Nephron progenitor cell (in vitro differentiated cells): Measurements from ENCODE around the gene KRT81.
"Not testable (repeated sequence)": the region's sequence is repeated elsewhere in the genome, so short reads cannot be mapped to it uniquely, and the experiment has no call there.

Experiments
- DNase-seq: peaks from one replicate; pipeline ENCODE4 v3.0.0; 2021
- H3K27ac Mint-ChIP-seq: 2 replicates; pipeline ENCODE4 v1.8.0; 2021; ENCODE audit warnings: mild to moderate bottlenecking, moderate library complexity, mixed read lengths
- H3K27me3 Mint-ChIP-seq: 2 replicates; pipeline ENCODE4 v1.8.0; 2021; ENCODE audit warnings: mild to moderate bottlenecking, low read depth, mixed read lengths; ENCODE audit not compliant: poor library complexity
- H3K36me3 Mint-ChIP-seq: 2 replicates; pipeline ENCODE4 v1.8.0; 2021; ENCODE audit warnings: low read depth, mixed read lengths
- H3K4me1 Mint-ChIP-seq: 2 replicates; pipeline ENCODE4 v1.8.0; 2021; ENCODE audit warnings: mixed read lengths
- H3K4me3 Mint-ChIP-seq: 2 replicates; pipeline ENCODE4 v1.8.0; 2021; ENCODE audit warnings: mild to moderate bottlenecking, moderate library complexity, mixed read lengths
- H3K9me3 Mint-ChIP-seq: 2 replicates; pipeline ENCODE4 v1.8.0; 2021; ENCODE audit warnings: mild to moderate bottlenecking, moderate library complexity, mixed read lengths
- TF ChIP-seq, protein P1 (sequence below): fragments of 200-600 bp; sonication (generic); IDR thresholded peaks from 2 replicates; pipeline ENCODE4 v1.5.0; 2021; ENCODE audit warnings: antibody characterized with exemption

KRT81 gene

DNA sequence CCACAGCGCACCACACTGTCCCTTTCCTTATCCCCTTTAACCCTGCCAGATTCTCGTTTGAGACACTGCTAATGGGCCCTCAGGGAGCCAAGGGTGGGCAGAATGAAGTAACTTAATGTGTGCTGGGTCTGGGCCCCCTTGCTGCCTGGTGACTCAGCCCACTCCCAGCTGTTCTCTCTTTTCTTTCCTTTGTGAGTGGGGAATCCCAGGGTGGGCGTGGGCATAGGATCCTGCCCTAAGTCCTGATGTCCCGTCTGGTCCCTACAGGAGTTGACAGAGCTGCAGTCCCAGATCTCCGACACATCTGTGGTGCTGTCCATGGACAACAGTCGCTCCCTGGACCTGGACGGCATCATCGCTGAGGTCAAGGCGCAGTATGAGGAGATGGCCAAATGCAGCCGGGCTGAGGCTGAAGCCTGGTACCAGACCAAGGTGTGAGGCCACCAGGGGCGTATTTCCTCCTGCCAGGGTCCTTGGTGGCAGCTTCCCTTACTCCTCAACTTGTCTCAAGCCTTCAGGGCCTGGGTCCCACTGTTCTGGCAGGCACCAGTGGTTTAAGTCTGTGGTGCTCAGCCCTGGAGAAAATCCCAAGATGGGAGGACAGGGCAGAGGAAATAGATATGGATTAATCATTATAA, 50.0 kb downstream of the KRT81 start:
- TF ChIP-seq, protein P1, sequence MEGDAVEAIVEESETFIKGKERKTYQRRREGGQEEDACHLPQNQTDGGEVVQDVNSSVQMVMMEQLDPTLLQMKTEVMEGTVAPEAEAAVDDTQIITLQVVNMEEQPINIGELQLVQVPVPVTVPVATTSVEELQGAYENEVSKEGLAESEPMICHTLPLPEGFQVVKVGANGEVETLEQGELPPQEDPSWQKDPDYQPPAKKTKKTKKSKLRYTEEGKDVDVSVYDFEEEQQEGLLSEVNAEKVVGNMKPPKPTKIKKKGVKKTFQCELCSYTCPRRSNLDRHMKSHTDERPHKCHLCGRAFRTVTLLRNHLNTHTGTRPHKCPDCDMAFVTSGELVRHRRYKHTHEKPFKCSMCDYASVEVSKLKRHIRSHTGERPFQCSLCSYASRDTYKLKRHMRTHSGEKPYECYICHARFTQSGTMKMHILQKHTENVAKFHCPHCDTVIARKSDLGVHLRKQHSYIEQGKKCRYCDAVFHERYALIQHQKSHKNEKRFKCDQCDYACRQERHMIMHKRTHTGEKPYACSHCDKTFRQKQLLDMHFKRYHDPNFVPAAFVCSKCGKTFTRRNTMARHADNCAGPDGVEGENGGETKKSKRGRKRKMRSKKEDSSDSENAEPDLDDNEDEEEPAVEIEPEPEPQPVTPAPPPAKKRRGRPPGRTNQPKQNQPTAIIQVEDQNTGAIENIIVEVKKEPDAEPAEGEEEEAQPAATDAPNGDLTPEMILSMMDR, result no peak
- no peak overlapping the region for H3K27ac Mint-ChIP-seq
- H3K27me3 Mint-ChIP-seq, result peaks cover 38% of the 10 kb centered on the region
- H3K9me3 Mint-ChIP-seq, result no peaks in the 10 kb centered on the region
- no peak for DNase-seq
- peaks cover 36% of the 10 kb centered on the region for H3K4me1 Mint-ChIP-seq
- no peaks in the 10 kb centered on the region for H3K36me3 Mint-ChIP-seq
- no peak overlapping the region for H3K4me3 Mint-ChIP-seq

GRCh38 chr12:52240247-52240646, 51.1 kb downstream of the KRT81 start:
- not testable (repeated sequence) for H3K9me3 Mint-ChIP-seq, H3K36me3 Mint-ChIP-seq, H3K4me3 Mint-ChIP-seq, DNase-seq, H3K27ac Mint-ChIP-seq
- peaks cover 27% of the 10 kb centered on the region for H3K4me1 Mint-ChIP-seq
- peaks cover 43% of the 10 kb centered on the region for H3K27me3 Mint-ChIP-seq

- peaks cover 25% of the 10 kb centered on the region for H3K4me1 Mint-ChIP-seq
- DNase-seq, result no peak
- no peak overlapping the region for H3K27ac Mint-ChIP-seq
- H3K9me3 Mint-ChIP-seq, result no peaks in the 10 kb centered on the region
- no peak overlapping the region for H3K4me3 Mint-ChIP-seq
- no peaks in the 10 kb centered on the region for H3K36me3 Mint-ChIP-seq
- TF ChIP-seq, protein P1, result no peak
- peaks cover 44% of the 10 kb centered on the region for H3K27me3 Mint-ChIP-seq
Measured at GRCh38 chr12:52239767-52240166, 51.6 kb downstream of the KRT81 start.

DNA sequence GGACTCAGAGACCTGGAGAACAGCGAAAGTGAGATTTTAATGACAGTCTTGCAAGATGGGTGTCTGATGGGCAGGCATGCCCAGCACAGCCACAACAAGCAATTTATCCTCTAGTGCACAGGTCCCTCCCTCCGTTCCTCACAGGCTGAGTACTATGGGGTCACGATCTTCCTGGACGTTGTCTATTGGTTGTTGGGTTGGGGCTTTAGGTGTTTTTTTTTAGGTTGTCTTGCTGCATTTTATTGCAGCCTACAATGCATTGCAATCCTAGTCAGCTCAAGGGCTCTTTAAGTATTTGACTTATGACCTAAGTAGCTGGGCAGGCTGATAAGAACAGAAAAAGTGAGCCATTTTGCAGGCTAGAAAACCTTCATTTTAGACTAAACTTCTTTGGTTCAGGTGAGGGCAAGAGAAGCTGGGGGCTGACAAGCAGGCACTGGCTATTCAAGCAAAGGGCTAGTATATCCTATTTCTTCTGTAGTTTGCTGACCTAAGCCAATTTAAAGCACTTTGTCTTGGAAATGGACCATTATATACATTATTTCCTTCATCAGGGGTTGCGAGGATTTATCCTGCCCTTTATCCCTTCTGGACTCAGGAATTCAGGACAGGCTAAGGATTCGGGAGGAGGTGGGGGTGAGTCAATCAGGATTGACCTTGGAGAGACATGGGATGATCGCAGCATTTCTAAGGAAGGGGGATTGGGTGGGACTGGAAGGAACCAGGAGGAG, 52.3 kb downstream of the KRT81 start:
- TF ChIP-seq, protein P1, result no peak
- no peak overlapping the region for H3K27ac Mint-ChIP-seq
- no peak overlapping the region for H3K4me3 Mint-ChIP-seq
- H3K36me3 Mint-ChIP-seq, result no peaks in the 10 kb centered on the region
- peaks cover 51% of the 10 kb centered on the region for H3K27me3 Mint-ChIP-seq
- H3K4me1 Mint-ChIP-seq, result peaks cover 24% of the 10 kb centered on the region
- H3K9me3 Mint-ChIP-seq, result no peaks in the 10 kb centered on the region
- no peak for DNase-seq

DNA sequence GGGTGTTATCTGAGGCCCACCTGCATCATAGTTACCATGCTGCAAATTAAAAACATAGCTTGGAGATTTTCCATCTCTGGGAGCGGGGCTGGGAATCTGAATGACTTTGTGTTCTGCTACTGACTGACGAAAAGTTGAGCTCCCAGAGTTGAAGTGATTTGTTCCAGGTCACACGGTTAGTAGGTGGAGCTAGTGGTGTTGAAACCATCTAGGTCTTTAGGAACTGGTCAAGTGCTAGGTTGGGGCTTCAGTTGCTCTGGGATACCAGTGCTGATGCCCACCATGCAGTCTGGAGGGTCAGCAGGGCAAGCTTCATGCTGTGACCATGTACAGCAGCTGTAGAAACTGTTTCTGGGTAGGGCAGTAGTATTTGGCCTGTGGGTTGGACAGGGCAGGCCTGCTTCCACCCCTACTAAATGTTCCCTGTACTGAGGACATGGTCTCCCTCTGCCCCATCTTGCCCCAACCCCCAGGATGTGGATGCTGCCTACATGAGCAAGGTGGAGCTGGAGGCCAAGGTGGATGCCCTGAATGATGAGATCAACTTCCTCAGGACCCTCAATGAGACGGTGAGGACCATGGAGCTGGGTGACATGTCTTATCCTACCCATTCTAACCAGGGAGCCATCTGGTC, 53.0 kb downstream of the KRT81 start:
- Mint-ChIP-seq H3K4me1 (peaks cover 21% of the 10 kb centered on the region), H3K36me3 (no peaks in the 10 kb centered on the region), H3K27me3 (peaks cover 56% of the 10 kb centered on the region), H3K9me3 (no peaks in the 10 kb centered on the region), H3K4me3 (no peak overlapping the region), H3K27ac (no peak overlapping the region)
- no peak for DNase-seq
- TF ChIP-seq, protein P1, result no peak

DNA sequence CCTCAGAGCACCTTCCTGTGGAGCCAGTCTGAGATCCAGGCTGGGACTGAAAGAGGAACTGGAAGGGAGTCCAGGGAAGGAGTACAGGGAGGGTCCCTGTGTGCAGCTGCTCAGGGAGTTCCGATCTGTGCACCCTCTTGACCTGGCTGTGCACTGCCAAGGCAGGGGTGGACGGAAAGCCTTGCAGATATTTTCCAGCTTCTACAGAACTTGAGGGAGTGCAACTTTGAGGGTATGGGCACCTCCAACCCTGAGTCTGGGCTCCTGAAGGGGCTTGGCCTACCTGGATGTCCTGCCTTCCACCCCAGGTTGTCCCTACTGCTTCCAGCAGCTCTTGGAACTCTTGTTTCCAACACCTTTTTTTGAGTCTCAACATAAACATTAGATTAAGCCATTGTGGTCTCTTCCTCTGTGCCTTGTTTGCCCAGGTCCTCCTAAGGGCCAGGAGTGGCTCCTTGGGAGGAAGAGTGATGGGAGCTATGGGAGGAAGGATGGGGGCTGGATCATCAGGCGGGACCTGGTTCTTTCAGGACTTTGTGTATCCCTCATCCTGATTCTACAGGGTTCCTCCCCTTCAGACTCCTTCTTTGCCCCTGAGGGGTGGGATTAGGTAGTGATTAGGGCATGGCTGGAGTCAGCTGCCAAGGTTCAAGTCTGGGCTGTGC, 54.8 kb downstream of the KRT81 start:
- Mint-ChIP-seq H3K27me3 (peaks cover 73% of the 10 kb centered on the region), H3K4me3 (no peak overlapping the region), H3K4me1 (peaks cover 31% of the 10 kb centered on the region)

More for the DNA sequence above, 54.8 kb downstream of the KRT81 start:
- Mint-ChIP-seq H3K27ac (no peak overlapping the region), H3K36me3 (no peaks in the 10 kb centered on the region), H3K9me3 (no peaks in the 10 kb centered on the region)
- TF ChIP-seq, protein P1, result no peak
- DNase-seq, result no peak
